ENCODE results near the gene EXOSC10.
A peak's percentile ranks its signal among the peaks of the same experiment; 100 is the strongest.
"Not testable (repeated sequence)": the region's sequence is repeated elsewhere in the genome, so short reads cannot be mapped to it uniquely, and the experiment has no call there.

Gene EXOSC10

GRCh38 chr1:11109047-11109760, 9.5 kb upstream of the EXOSC10 start:
- DNase-seq = no peak

GRCh38 chr1:11107599-11107998, 7.9 kb upstream of the EXOSC10 start:
- DNase-seq = no peak

- DNase-seq = no peak
These were observed 5.9 kb upstream of the EXOSC10 start for GRCh38 chr1:11105586-11105985.

- no peak for DNase-seq
These were observed 1.7 kb upstream of the EXOSC10 start for GRCh38 chr1:11101347-11101746.

- not testable (repeated sequence) for DNase-seq
These were observed 1.1 kb upstream of the EXOSC10 start for GRCh38 chr1:11100806-11101205.

GRCh38 chr1:11100149-11100493, 452 bp upstream of the EXOSC10 start:
- DNase-seq = no peak

- DNase-seq = no peak
These were observed 749 bp downstream of the EXOSC10 start for GRCh38 chr1:11098931-11099309.

- DNase-seq = not testable (repeated sequence)
These were observed 15.9 kb downstream of the EXOSC10 start for GRCh38 chr1:11083784-11084183.

GRCh38 chr1:11080931-11081330, 18.7 kb downstream of the EXOSC10 start:
- DNase-seq = no peak

- no peak for DNase-seq
These were observed 21.0 kb downstream of the EXOSC10 start for GRCh38 chr1:11078631-11079030.

GRCh38 chr1:11073398-11073797, 26.3 kb downstream of the EXOSC10 start:
- not testable (repeated sequence) for DNase-seq

GRCh38 chr1:11072216-11072917, 27.3 kb downstream of the EXOSC10 start:
- DNase-seq = peak; percentile 84

- DNase-seq = peak; percentile 94
These were observed 28.0 kb downstream of the EXOSC10 start for GRCh38 chr1:11071463-11072215.

- peak; percentile 42 for DNase-seq
These were observed 28.8 kb downstream of the EXOSC10 start for GRCh38 chr1:11070876-11071275.

GRCh38 chr1:11068600-11069473, 30.8 kb downstream of the EXOSC10 start:
- DNase-seq = no peak

- no peak for DNase-seq
These were observed 31.7 kb downstream of the EXOSC10 start for GRCh38 chr1:11067716-11068599.

- no peak for DNase-seq
These were observed 33.9 kb downstream of the EXOSC10 start for GRCh38 chr1:11065796-11066195.

GRCh38 chr1:11064942-11065341, 34.7 kb downstream of the EXOSC10 start:
- no peak for DNase-seq

GRCh38 chr1:11063937-11064537, 35.6 kb downstream of the EXOSC10 start:
- DNase-seq = not testable (repeated sequence)

- no peak for DNase-seq
These were observed 36.7 kb downstream of the EXOSC10 start for GRCh38 chr1:11062965-11063401.

GRCh38 chr1:11061652-11062365, 37.9 kb downstream of the EXOSC10 start:
- no peak for DNase-seq

All from NCI-H146 (cell line).